ENCODE data around the gene IGSF10.

The IGSF10 gene

DNA sequence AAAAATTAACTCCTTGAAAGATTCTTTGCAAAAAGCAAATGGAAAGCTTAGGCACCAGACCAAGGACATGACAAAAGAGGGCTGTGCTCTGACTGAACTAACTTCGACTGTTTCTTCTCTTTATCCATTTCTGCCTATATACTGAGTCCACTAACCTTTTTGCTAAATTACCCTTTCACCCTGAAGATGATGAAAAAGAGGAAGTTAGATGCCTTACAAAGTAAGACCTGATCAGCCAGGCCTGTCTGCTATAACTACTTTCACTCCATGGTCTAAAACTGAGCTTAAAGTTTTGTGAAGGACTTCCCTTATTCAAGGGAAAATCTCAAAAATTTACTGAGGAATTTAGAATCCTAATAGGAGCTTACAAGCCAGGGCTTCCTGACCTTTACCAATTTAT is 6.2 kb upstream of the IGSF10 start:
- in situ Hi-C loops (cut with MboI; ENCODE audit: low sequenced_read_pairs), result no loop called here

DNA sequence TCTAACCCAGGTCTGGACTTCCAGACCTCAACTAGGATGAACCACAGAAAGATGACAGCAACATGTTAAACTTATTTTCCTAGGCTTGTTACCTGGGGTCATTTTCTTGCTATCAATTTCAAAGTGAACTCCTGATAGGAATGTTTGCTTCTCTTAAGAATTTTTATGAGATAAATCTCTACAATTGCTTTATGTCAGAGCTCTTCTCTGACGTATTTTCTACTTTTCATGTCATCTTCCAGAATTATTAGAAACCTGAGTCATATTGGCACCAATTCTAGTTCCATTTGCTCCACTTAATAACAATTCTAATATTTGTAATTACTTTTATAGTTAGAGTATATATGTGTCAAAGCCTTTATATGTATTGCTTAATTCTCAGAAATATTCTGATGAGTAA is 2.1 kb upstream of the IGSF10 start:
- in situ Hi-C loops (cut with MboI; ENCODE audit: low sequenced_read_pairs), result no loop called here

DNA sequence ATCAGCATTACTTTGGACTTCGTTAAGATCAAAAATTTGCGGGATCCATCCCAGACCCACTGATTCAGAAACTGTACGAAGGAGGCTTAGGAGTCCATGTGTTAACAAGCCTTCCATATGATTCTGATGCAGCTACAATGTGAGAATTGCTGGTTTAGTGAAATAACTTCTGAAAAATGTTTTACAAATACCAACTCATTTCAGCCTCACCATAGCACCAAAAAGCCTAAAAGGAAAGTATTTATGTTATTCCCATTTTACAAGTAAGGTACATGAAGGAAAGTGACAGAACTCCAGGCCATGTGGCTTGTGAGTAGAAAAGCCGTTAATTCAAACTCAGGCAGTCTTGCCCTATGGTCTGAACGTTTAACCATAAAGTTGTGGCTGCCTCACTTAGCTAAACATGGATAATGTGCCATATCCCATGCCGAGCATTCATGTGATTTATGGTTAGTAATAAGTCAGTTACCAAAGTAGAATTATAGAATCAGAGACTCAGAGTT is 1.5 kb upstream of the IGSF10 start:
- in situ Hi-C loops (cut with MboI; ENCODE audit: low sequenced_read_pairs), result no loop called here

DNA sequence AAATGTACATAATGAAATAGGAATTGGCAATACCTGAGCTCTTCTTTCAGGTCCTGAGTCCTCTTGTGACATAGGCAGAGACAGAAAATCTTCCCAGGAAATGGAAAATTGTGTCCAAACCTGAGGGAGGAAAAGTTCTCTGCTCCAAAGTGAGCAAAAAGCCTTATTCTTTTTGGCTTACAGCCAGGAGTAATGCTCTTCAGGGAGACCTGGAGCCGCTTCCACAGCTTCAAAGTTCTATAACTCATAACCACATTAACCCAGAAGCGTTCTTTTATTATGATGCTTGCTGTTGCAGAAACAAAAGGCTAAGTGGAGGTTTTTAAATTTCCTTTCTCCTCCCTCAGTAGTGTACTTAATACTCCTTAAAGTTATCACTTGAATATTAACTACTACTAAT is 633 bp downstream of the IGSF10 start:
- in situ Hi-C loops (cut with MboI; ENCODE audit: low sequenced_read_pairs), result no loop called here

DNA sequence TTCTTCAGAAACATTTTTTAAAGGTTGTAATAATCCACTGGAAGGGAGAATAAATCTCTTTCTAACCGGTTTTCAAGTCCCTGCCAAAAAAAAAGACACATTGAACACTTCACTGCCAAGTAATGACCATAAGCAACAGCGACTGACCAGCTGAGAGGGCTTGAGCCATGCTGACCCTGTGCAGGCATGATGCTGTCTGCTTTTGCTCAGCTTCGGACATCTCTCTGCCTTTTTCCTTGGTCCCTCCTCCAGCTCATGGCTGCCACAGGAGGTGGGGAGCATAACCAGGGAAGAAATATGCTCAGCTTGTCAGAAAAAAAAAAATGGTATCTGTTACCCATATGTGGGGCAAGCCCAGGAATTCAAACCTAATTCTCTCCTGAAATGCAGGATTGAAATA is 1.5 kb downstream of the IGSF10 start:
- in situ Hi-C loops (cut with MboI; ENCODE audit: low sequenced_read_pairs), result no loop called here

DNA sequence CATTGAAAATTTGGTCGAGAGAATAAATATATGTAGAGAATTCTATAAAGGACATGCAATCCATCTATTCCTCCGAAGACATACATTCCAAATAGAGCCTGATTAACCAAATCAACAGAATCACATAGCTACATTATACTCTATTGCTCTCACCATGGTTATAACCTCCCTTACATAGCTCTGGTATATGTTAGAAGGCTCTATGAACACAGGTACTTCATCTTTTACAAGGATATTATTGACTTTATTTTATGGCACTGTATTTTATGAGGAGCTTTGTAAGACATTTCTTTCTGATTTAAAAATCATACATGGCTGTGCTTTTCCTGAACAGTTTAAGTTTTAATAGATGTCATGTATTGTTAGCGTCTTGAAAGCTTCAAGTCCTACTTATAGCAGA is 4.8 kb downstream of the IGSF10 start:
- in situ Hi-C loops (cut with MboI; ENCODE audit: low sequenced_read_pairs), result no loop called here

DNA sequence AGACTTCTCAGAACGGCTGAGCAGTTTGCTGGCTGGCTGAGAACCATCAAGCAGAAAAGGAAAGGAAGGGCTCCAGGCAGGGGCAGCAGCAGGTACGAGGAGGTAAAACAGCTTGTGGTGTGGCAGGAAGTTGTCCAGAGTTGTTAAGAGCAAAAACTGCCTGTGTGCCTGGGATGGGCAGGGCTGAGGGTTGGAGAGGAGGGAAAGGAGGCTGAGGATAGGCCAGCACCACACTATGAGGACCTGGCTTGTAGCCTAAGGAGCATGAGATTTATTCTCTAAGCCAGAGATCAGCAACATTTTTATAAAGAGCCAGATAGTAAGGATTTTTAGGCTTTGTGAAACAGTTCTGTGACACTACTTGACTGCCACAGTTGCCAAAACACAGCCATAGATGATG is 8.0 kb downstream of the IGSF10 start:
- in situ Hi-C loops (cut with MboI; ENCODE audit: low sequenced_read_pairs), result no loop called here

DNA sequence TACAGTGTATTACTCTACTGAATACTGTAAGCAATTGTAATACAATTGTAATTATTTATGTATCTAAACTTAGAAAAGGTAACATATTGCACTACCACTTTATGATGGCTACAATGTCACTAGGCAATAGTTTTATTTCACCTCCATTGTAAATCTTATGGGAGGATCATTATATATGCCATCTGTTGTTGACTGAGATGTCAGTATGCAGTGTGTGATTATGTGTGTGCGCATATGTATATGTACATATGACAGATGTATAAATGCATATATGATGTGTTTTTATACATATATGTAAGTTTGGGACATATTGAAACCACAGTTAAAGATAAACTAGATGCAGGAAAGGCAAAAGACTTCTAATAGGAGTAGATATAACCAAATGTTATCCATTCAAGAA is 8.5 kb downstream of the IGSF10 start:
- in situ Hi-C loops (cut with MboI; ENCODE audit: low sequenced_read_pairs), result no loop called here

DNA sequence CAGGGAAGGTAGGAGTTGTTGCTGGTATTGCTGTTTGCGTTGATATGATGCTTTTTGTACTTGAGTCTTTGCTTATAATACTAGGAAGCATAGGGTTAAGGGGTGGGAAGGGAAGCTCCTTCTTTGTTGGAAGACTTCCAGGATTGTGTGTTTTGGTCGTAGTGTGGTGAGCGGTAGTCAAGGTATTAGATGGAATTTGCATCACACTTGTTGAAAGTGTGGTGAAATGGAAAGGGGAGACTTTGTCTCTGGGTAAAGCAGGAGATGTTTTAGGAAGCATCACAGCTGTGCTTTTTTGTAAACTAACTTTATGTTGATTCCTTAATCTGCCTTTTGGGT is 14.9 kb downstream of the IGSF10 start:
- in situ Hi-C loops (cut with MboI; ENCODE audit: low sequenced_read_pairs), result no loop called here

DNA sequence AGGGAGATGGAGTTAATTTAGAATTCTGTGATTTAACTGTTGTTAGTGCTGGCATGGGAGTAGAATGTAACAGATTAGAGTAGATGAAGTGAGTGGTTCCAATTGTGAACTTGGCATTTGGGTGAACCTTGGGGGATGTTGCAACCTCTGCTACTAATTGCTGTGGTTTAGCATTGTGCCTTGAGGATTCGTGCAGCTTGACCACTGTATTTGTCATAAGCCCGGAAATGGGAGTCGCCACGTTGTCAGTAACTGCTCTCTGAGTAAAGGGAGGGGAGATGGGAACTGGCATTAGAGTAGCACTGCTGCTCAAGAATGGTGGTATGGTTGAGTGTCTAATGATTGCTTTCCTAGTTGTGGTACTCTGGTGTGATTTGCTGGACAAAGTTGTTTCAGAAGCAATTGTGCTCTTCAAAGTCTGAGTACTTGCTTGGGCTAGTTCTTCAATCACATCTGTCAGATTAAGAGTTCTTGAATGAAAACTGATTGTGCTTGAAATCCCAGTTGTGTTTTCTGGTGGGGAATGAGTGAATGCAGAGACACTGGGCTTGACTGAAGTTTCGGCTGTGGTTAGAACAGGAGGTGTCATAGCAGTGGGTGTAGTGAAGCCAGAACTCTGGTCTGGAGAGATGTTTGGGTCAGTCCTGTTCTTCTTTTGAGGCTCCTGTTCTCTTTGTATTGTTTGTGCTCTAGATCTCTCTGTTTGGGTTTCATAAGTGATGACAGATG is 15.4 kb downstream of the IGSF10 start:
- in situ Hi-C loops (cut with MboI; ENCODE audit: low sequenced_read_pairs), result no loop called here

DNA sequence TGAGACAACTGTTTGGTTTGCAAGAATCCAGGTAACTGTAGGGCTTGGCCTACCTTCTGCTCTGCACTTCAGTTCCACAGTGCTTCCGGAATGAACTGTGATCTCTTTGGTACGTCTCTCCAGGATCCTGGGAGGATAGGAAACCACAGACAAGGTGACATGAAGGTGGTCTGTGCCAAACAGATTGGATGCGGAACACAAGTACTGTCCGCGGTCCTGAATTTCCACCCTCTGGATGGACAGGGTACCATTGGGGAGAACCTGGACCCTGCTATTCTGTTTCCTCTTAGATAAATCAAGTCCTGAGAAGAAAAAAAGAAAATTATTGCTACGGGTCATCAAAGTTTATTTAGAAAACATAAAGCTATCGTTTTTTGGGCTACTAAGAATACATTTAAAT is 17.3 kb downstream of the IGSF10 start:
- in situ Hi-C loops (cut with MboI; ENCODE audit: low sequenced_read_pairs), result no loop called here

DNA sequence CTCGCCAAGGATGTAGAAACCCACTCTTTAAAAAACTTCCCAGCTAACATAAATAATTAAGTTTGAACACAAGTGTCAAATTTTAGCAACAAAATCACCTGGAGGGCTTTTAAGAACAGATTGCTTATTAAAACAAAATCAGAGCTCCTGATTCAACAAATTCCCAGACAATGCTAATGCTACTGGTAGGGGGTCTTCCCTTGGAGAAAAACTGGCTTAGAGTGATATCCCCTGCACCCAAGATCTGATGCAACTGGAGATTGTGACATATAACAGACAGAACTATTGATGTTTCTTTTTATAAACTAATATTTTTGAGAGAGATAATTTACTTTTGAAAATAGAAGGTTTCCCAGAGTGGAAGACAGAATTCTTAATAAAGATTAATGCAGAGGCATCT is 19.9 kb downstream of the IGSF10 start:
- in situ Hi-C loops (cut with MboI; ENCODE audit: low sequenced_read_pairs), result no loop called here

DNA sequence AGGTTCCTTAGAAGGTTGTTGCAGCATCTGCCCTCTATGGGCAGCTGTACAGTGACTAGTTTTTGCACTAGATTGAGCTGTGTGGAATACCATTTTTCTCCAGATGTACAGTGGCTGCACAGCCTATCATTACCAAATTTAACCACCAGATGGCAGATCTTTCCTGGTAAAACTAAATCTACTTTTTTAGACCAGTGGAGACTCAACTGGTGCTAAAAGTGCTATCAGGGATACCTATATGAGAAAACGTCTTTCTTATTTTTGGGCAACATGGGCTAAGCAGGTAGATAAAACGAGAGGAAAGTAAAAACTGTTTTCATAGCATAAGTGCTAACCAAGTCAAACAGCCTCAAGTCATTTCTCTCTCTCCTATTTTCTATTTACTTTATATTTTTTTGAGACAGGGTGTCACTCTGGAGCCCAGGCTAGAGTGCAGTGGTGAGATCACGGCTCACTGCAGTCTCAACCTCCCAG is 21.2 kb downstream of the IGSF10 start:
- in situ Hi-C loops (cut with MboI; ENCODE audit: low sequenced_read_pairs), result no loop called here

DNA sequence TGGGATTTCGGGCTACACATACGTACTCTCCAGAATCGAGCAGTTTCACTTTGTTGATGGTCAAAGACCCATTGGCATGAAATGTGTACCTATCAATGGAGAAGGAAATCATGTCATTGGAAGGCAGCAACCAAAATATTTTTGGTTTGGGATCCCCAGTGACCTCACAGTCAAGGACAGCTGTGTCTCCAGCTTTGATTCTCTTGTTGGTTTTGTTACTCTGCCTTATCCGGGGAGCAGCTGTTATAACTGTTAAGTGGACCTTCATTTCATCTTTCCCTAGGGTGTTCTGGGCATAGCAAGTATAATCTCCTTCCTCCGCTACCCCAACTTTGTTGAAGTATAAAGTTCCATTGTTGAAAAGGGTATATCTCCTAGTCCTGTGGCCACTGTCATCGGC is 23.0 kb downstream of the IGSF10 start:
- in situ Hi-C loops (cut with MboI; ENCODE audit: low sequenced_read_pairs), result no loop called here

DNA sequence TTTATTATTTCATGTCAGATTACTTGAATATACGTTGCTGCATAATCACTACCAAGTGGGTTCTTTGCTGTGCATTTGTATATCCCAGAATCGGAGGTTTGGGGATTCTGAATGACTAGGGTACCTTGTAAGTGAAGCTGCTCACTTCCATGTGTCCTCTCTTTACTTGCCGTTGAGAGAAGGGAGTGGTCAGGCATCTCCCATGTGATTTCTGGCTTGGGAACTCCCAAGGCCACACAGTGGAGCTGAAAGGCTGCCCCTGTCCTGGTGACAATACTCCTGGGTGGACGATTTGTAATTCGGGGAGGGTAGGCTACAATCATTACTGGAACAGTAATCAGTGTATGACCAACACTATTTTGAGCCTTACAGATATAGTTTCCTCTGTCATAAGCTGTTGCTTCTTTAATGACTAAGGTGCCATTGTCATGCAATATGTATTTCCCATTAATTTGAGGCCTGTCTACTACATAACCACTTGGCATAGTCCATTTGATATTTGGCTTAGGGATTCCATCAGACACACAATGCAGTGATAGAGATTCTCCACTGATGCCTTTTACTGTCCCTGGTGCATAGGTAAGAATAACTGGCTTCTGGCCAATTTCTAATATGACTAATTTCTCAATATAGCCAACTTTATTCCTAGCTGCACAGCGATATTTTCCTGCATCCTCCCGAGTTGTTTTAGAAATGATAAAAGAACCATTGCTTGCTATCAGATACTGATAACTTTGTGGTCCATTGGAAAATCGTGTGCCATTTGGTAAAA is 24.0 kb downstream of the IGSF10 start:
- in situ Hi-C loops (cut with MboI; ENCODE audit: low sequenced_read_pairs), result no loop called here

DNA sequence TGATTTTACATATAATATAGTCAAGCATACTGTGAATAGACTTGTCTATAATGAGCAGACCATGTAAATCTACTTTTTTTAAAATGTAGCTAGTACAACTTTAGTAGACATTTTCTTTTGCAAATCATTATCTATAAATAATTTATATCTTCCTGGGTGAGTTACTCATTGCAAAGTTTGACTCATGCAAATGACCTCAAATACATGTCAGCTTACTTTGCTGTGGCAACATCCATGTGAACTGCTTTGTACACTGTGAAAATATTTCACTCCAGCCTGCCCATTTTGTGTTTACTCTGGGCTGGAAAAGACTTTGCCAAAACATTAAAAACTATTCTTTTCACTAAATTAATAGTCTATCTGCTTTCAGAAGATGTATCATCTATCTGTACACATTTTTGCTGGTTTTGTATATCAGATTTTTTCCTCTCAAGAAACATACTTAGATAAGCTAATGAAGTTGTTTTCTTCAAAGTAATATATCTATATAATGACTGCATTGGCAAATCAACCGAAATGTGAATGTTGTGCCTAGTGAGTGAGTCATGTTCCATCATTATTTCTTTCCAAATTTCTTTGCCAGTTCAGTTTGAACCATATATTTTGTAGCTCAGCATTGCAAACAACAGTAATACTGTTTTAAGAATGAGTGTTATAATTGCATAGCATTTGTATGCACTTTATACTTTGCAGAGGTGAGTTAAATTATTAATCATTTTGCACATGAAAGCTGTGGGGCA is 26.5 kb downstream of the IGSF10 start:
- in situ Hi-C loops (cut with MboI; ENCODE audit: low sequenced_read_pairs), result no loop called here

DNA sequence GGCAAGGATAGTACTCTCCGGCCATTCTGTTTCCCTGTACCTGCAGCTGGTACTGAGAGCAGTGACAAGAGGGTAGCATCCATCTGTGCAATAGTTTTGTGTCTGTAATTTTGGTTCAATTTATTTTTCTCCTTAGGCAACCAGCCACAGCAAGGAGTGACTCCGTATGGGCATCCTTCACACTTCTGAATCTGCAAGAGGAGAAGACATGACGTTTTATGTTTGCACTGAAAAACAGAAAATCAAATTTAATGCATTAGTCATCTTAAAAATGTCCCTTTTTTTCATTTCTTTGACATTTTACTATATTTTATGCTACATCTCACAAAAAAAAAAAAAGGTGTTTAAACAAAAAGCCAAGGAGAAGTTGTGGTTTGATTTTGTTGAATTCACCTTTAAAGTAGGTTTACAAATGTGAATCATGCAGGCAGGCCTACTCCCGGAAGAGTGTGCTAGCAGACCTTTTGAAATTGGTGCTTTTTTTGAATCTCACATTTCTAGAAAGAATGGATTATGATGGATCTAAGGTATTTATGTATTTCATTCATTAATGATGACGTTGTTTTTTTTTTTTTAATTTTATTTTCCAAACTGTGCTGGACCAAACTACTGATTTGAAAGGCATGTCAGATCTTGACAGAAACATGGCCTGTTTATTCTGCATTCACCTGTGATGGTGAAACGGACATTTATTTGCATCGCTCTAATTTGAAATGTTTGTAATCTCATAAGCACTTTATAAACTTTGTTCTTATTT is 28.1 kb downstream of the IGSF10 start:
- in situ Hi-C loops (cut with MboI; ENCODE audit: low sequenced_read_pairs), result no loop called here

DNA sequence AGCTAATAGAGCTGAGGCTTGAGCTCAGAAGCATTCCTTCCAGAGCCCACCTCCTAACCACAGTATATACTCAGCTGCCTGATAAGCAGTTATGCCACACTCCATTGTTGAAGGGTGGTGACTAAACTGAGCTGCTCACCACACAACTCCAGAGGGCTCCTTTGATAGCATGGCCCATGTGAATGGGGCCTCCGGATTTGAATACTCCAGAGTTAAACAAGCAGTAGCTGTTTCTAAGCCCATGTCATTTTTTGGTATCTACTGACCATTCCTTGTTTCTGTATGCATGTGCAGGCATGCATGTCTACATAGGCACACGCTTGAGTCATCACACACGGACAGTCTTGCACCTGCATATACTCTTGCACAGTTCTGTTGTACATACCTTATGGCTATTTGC is 28.9 kb downstream of the IGSF10 start:
- in situ Hi-C loops (cut with MboI; ENCODE audit: low sequenced_read_pairs), result no loop called here

DNA sequence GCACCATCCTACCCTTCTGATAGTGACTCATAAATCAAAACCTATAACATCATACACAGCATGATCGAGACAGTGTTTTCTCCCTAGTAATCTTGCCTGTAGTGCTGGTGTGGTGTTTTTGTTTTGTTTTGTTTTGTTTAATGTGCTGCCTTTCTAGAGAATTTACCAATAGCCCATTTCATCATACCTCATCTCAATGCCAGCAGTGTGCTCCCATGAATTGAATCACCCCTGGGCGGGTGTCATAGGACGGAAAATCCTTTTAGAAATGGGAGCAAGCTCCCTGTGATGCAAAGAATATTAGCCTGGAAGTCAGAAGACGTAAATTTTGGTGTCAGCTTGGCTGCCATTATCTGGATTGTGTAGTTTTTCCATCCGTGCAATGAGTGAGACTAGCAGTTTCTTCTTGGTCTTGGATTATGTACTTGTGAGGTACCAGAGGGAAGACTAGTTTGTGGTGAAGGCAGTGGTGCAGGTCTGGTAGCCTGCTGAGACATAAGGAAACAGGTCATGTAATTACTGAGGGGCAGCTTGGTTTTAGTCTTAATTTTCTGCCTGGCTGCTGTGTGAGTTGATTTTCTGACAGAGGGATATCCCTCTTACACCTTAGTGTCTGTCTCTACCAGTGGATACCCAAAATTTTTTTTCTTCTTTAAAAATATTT is 29.9 kb downstream of the IGSF10 start:
- in situ Hi-C loops (cut with MboI; ENCODE audit: low sequenced_read_pairs), result no loop called here

DNA sequence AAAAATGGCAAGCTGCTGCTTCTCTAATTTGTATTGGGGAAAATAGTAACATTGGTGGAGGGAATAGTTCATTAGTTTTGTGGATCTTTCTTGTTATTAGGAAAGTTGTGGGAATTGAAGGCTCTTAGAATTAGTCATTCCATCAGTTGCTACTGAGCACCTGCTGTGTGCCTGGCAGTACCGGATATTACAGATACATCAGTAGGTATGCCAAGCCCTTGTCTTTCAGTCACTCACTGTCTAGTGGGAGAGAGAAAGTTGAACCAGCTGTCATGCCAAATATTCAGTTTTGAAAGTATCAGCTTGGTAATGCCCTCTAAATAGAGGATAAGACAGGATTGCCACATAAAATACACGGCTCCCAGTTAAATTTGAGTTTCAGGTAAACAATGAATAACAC is 32.5 kb downstream of the IGSF10 start:
- in situ Hi-C loops (cut with MboI; ENCODE audit: low sequenced_read_pairs), result no loop called here

DNA sequence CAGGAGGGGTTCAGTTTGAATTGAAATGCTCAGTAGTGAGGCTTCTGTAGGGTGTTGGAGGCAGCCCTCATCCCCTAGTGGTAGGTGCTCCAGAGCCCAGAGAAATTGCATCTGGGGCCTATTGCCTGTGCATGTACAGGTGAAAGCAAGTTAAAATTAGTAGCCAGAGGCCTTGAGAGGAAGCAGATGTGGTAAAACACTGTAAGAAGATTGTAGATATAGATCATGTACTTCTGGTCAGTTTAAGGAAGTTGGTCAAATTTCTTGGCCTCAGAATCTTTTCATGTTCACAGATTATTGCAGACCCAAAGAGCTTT is 34.6 kb downstream of the IGSF10 start:
- in situ Hi-C loops (cut with MboI; ENCODE audit: low sequenced_read_pairs), result no loop called here
